HL-60 (cell line): ENCODE results near the gene SLAMF9.

ENCODE experiments used
- CTCF ChIP-seq: IDR thresholded peaks from one replicate; pipeline ENCODE4 v1.5.1; 2011; ENCODE audit warnings: low read length, control low read depth, inconsistent platforms; ENCODE audit not compliant: insufficient read depth
- GABPA ChIP-seq: IDR thresholded peaks from 2 replicates; pipeline ENCODE4 v1.6.1; 2012; ENCODE audit warnings: low read depth
- REST ChIP-seq: IDR thresholded peaks from 2 replicates; pipeline ENCODE4 v1.6.1; 2012; ENCODE audit warnings: low read depth; ENCODE audit not compliant: insufficient replicate concordance

GRCh38 chr1:159974350-159974965, 20.4 kb upstream of the SLAMF9 start:
- TF ChIP-seq CTCF (no peak), GABPA (no peak), REST (no peak)
